Suprapubic skin (tissue), 4 donors: ENCODE data around the gene COL1A1. TPM values are rescaled to one million over a fixed set of nuclear protein-coding genes. Genes with fewer than 3 reads are reported as not detected.

Source experiments
- DNase-seq, 2 donors: peaks; one replicate each; pipeline ENCODE4 v3.0.0-alpha.2; 2019; ENCODE audit warnings: low spot score in 2 of 2
- H3K27ac ChIP-seq: fragments of 200-600 bp; sonication (generic); one replicate; pipeline ENCODE4 v1.5.1; 2019
- H3K27me3 ChIP-seq: fragments of 200-600 bp; sonication (generic); one replicate; pipeline ENCODE4 v1.5.1; 2019
- H3K36me3 ChIP-seq: fragments of 200-600 bp; sonication (generic); one replicate; pipeline ENCODE4 v1.5.1; 2019
- H3K4me1 ChIP-seq: fragments of 200-600 bp; sonication (generic); one replicate; pipeline ENCODE4 v1.5.1; 2019
- H3K4me3 ChIP-seq: fragments of 200-600 bp; sonication (generic); one replicate; pipeline ENCODE4 v1.5.1; 2019; ENCODE audit warnings: mild to moderate bottlenecking
- H3K9me3 ChIP-seq: fragments of 200-600 bp; sonication (generic); one replicate; pipeline ENCODE4 v1.5.1; 2019
- CTCF ChIP-seq, 2 donors: fragments of 200-600 bp in 1 of 2; fragments of 450-650 bp in 1 of 2; sonication (generic) in 1 of 2; IDR thresholded peaks; one replicate each; pipeline ENCODE4 v1.5.1; 2016 to 2019; ENCODE audit warnings: antibody characterized with exemption in 2 of 2, mild to moderate bottlenecking in 1 of 2, moderate library complexity in 1 of 2
- EP300 ChIP-seq: sonication (generic); formaldehyde crosslinking; IDR thresholded peaks from one replicate; pipeline ENCODE4 v1.6.1; 2017; ENCODE audit warnings: antibody characterized with exemption
- POLR2A ChIP-seq, 2 donors: fragments of 450-650 bp; IDR thresholded peaks; one replicate each; pipeline ENCODE4 v1.6.1; 2017; ENCODE audit warnings: antibody characterized with exemption in 2 of 2, mild to moderate bottlenecking in 2 of 2, moderate library complexity in 2 of 2
- POLR2AphosphoS5 ChIP-seq, 3 donors: sonication (generic); formaldehyde crosslinking; IDR thresholded peaks; one replicate each; pipeline ENCODE4 v1.6.1; 2017; ENCODE audit warnings: antibody characterized with exemption in 3 of 3
- WGBS: methylation state at CpG from one replicate; pipeline ENCODE4 v1.1.5; 2018; 5-methylcytosine and 5-hydroxymethylcytosine counted together
- total RNA-seq, 4 donors: library from RNA; depleted of rRNA; stranded (reverse); fragments of >200 nt; gene quantifications; one replicate each; pipeline ENCODE4 v1.1.0, GENCODE V29; 2016

Gene COL1A1
- total RNA-seq, 4 donors from 2014 or later: 19.2 to 56.8 (median 33.1) TPM

GRCh38 chr17:50180620-50181019 is 20.8 kb downstream of the COL1A1 start:
- no peaks in the 10 kb centered on the region for H3K36me3 ChIP-seq
- H3K4me3 ChIP-seq: no peak overlapping the region
- no peak overlapping the region for H3K27ac ChIP-seq
- H3K27me3 ChIP-seq: no peaks in the 10 kb centered on the region
- no peaks in the 10 kb centered on the region for H3K9me3 ChIP-seq
- DNase-seq: no peak
- WGBS: 86% methylated on average over 12 of the region's 12 CpGs
- peaks cover 73% of the 10 kb centered on the region for H3K4me1 ChIP-seq
- no peak for TF ChIP-seq POLR2AphosphoS5 (IDR thresholded peaks at IDR 0.05)

GRCh38 chr17:50180111-50180510 is 21.3 kb downstream of the COL1A1 start:
- 86% methylated on average over 4 of the region's 4 CpGs for WGBS
- H3K27ac ChIP-seq: no peak overlapping the region
- H3K4me3 ChIP-seq: no peak overlapping the region
- DNase-seq: no peak
- TF ChIP-seq EP300 (no peak), POLR2AphosphoS5 (IDR thresholded peaks at IDR 0.05) (no peak), POLR2A (IDR thresholded peaks at IDR 0.05) (no peak), CTCF (IDR thresholded peaks at IDR 0.05) (no peak)
- no peaks in the 10 kb centered on the region for H3K27me3 ChIP-seq
- no peaks in the 10 kb centered on the region for H3K9me3 ChIP-seq
- no peaks in the 10 kb centered on the region for H3K36me3 ChIP-seq
- peaks cover 71% of the 10 kb centered on the region for H3K4me1 ChIP-seq

GRCh38 chr17:50177983-50178834 is 23.2 kb downstream of the COL1A1 start:
- no peak for TF ChIP-seq EP300
- TF ChIP-seq CTCF (IDR thresholded peaks at IDR 0.05): peak; percentile 13 to 35
- no peaks in the 10 kb centered on the region for H3K9me3 ChIP-seq
- WGBS: 11% methylated on average over 14 of the region's 22 CpGs
- H3K27me3 ChIP-seq: no peaks in the 10 kb centered on the region
- H3K36me3 ChIP-seq: no peaks in the 10 kb centered on the region
- H3K27ac ChIP-seq: peak overlapping the region; percentile 74
- H3K4me3 ChIP-seq: no peak overlapping the region
- no peak for DNase-seq
- peaks cover 55% of the 10 kb centered on the region for H3K4me1 ChIP-seq

- no peak for TF ChIP-seq EP300
- no peak for TF ChIP-seq CTCF (IDR thresholded peaks at IDR 0.05)
- no peak for TF ChIP-seq POLR2AphosphoS5 (IDR thresholded peaks at IDR 0.05)
- TF ChIP-seq POLR2A (IDR thresholded peaks at IDR 0.05): no peak
- H3K9me3 ChIP-seq: no peaks in the 10 kb centered on the region
- peaks cover 53% of the 10 kb centered on the region for H3K4me1 ChIP-seq
- no peaks in the 10 kb centered on the region for H3K36me3 ChIP-seq
- DNase-seq: no peak
- H3K27ac ChIP-seq: peak overlapping the region; percentile 74
- 70% methylated on average over 10 of the region's 10 CpGs for WGBS
- no peaks in the 10 kb centered on the region for H3K27me3 ChIP-seq
- H3K4me3 ChIP-seq: no peak overlapping the region
Measured at GRCh38 chr17:50177476-50177875, 24.0 kb downstream of the COL1A1 start.

GRCh38 chr17:50176559-50177357 is 24.7 kb downstream of the COL1A1 start:
- TF ChIP-seq EP300 (no peak), POLR2AphosphoS5 (IDR thresholded peaks at IDR 0.05) (no peak), CTCF (IDR thresholded peaks at IDR 0.05) (no peak), POLR2A (IDR thresholded peaks at IDR 0.05) (no peak)
- Histone ChIP-seq H3K4me1 (peaks cover 46% of the 10 kb centered on the region), H3K36me3 (no peaks in the 10 kb centered on the region), H3K27me3 (no peaks in the 10 kb centered on the region), H3K4me3 (no peak overlapping the region), H3K27ac (no peak overlapping the region), H3K9me3 (no peaks in the 10 kb centered on the region)
- DNase-seq: no peak
- WGBS: 84% methylated on average over 19 of the region's 20 CpGs
